Measurements from ENCODE around the gene HBS1L.

GRCh38 chr6:135046912-135047311 is 7.7 kb downstream of the HBS1L start:
- TF ChIP-seq REST (IDR thresholded peaks at IDR 0.05) = no peak
- no peak for TF ChIP-seq CTCF (IDR thresholded peaks at IDR 0.05; ENCODE audit: low read depth, low read length, missing input control)
- no peak for TF ChIP-seq MAX (IDR thresholded peaks at IDR 0.05)
- TF ChIP-seq RXRA (IDR thresholded peaks at IDR 0.05) = no peak
- no peak for TF ChIP-seq FOXA2 (IDR thresholded peaks at IDR 0.05)
- no peak for TF ChIP-seq GABPA (IDR thresholded peaks at IDR 0.05 in 1 of 2, conservative IDR thresholded peaks at IDR 0.05 in 1 of 2)
- TF ChIP-seq ATF3 (IDR thresholded peaks at IDR 0.05) = no peak
- TF ChIP-seq FOXA1 (IDR thresholded peaks at IDR 0.05) = no peak

All from liver (tissue), 3 donors.